Breast epithelium (tissue), 3 donors: ENCODE results near the gene CLDN7.

Experiments used
- CTCF ChIP-seq, 3 donors: fragments of 450-650 bp; IDR thresholded peaks; one replicate each; pipeline ENCODE4 v1.5.1; 2016 to 2017; ENCODE audit warnings: antibody characterized with exemption in 3 of 3, mild to moderate bottlenecking in 3 of 3, moderate library complexity in 3 of 3
- POLR2A ChIP-seq: fragments of 450-650 bp; IDR thresholded peaks from one replicate; pipeline ENCODE4 v1.6.1; 2016; ENCODE audit warnings: antibody characterized with exemption, mild to moderate bottlenecking, moderate library complexity
- POLR2AphosphoS5 ChIP-seq, 3 donors: sonication (generic); formaldehyde crosslinking; IDR thresholded peaks; one replicate each; pipeline ENCODE4 v1.6.1; 2017; ENCODE audit warnings: antibody characterized with exemption in 3 of 3

- TF ChIP-seq CTCF (IDR thresholded peaks at IDR 0.05): no peak
- no peak for TF ChIP-seq POLR2AphosphoS5 (IDR thresholded peaks at IDR 0.05)
- no peak for TF ChIP-seq POLR2A
Observed at GRCh38 chr17:7241090-7241733, 21.1 kb downstream of the CLDN7 start.
